ENCODE data around the gene GORAB.

Gene GORAB

GRCh38 chr1:170545476-170545875 is 13.5 kb downstream of the GORAB start:
- DNase-seq, result peak; percentile 89
- Histone ChIP-seq H2BK12ac (ENCODE audit: low read length in 2 of 2) (no peak overlapping the region), H3K4me2 (ENCODE audit: low read length, poor library complexity, severe bottlenecking) (no peak overlapping the region), H2AK5ac (ENCODE audit: low read length, severe bottlenecking) (no peak overlapping the region), H3K79me1 (replicated peaks; ENCODE audit: low read length, poor library complexity, severe bottlenecking) (peaks cover 10% of the 10 kb centered on the region), H3K9me3 (ENCODE audit: control insufficient read depth, low read length) (peaks cover 5% of the 10 kb centered on the region), H3K27me3 (ENCODE audit: control insufficient read depth in 1 of 2, insufficient read depth in 1 of 2, low read length in 2 of 2) (no peaks in the 10 kb centered on the region), H3K14ac (ENCODE audit: low read length in 2 of 2) (no peak overlapping the region), H2BK5ac (ENCODE audit: low read depth, low read length, poor library complexity, severe bottlenecking) (no peak overlapping the region), H3K4ac (ENCODE audit: low read depth in 1 of 2, low read length in 2 of 2) (no peak overlapping the region), H3K4me3 (ENCODE audit: insufficient read depth in 1 of 2, low read depth in 1 of 2, low read length in 2 of 2) (no peak overlapping the region), H2BK120ac (ENCODE audit: low read depth, low read length) (no peak overlapping the region), H3K18ac (ENCODE audit: low read depth in 1 of 2, low read length in 2 of 2) (no peak overlapping the region), H2AFZ (ENCODE audit: low read depth, low read length) (no peak overlapping the region), H3K9ac (ENCODE audit: low read length) (peak overlapping the region; percentile 59), H3K23ac (ENCODE audit: low read length in 2 of 2) (no peak overlapping the region), H3K36me3 (ENCODE audit: control insufficient read depth in 1 of 2, insufficient read depth in 2 of 2, low read depth in 1 of 2, low read length in 2 of 2) (peaks cover 19 to 85% of the 10 kb centered on the region in 2 experiments), H4K8ac (ENCODE audit: low read length) (no peak overlapping the region), H3K27ac (ENCODE audit: low read length, poor library complexity, severe bottlenecking) (no peak overlapping the region), H4K91ac (ENCODE audit: low read length) (no peak overlapping the region), H2BK15ac (ENCODE audit: low read depth, poor library complexity, severe bottlenecking) (no peak overlapping the region), H3K4me1 (ENCODE audit: control insufficient read depth, insufficient read depth, low read depth, low read length) (no peaks in the 10 kb centered on the region)
- 0% methylated on average over 1 of the region's 1 CpG for WGBS

DNA sequence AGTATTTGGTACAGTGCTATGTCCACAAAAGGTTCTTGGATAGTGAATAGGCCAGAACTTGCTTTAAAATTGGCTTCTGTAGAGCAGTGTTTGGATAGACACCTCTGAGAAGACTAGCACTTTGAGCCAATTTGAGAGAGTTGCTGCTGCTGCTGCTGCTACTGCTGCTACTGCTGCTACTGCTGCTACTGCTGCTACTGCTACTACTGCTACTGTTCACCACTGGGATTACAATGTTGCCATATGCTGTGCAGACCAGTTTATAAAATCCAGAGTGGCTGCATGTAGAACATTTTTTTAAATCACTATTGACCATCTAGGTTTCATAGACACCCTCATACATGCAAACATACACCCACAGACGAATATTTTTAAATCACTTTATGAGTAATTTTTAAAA is 15.3 kb downstream of the GORAB start:
- H3K18ac ChIP-seq (ENCODE audit: low read depth in 1 of 2, low read length in 2 of 2), result no peak overlapping the region
- H2BK15ac ChIP-seq (ENCODE audit: low read depth, poor library complexity, severe bottlenecking), result no peak overlapping the region
- no peak overlapping the region for H3K9ac ChIP-seq (ENCODE audit: low read length)
- H2BK120ac ChIP-seq (ENCODE audit: low read depth, low read length), result no peak overlapping the region
- no peak overlapping the region for H3K14ac ChIP-seq (ENCODE audit: low read length in 2 of 2)
- no peak overlapping the region for H2AK5ac ChIP-seq (ENCODE audit: low read length, severe bottlenecking)
- no peak overlapping the region for H3K4ac ChIP-seq (ENCODE audit: low read depth in 1 of 2, low read length in 2 of 2)
- no peak overlapping the region for H4K8ac ChIP-seq (ENCODE audit: low read length)
- no peak overlapping the region for H4K91ac ChIP-seq (ENCODE audit: low read length)
- DNase-seq, result no peak
- no peak overlapping the region for H3K23ac ChIP-seq (ENCODE audit: low read length in 2 of 2)
- H3K36me3 ChIP-seq (ENCODE audit: control insufficient read depth in 1 of 2, insufficient read depth in 2 of 2, low read depth in 1 of 2, low read length in 2 of 2), result peaks cover 19 to 86% of the 10 kb centered on the region in 2 experiments
- no CpG with 5 or more reads among the region's 1 CpG for WGBS
- no peaks in the 10 kb centered on the region for H3K27me3 ChIP-seq (ENCODE audit: control insufficient read depth in 1 of 2, insufficient read depth in 1 of 2, low read length in 2 of 2)
- no peak overlapping the region for H3K27ac ChIP-seq (ENCODE audit: low read length, poor library complexity, severe bottlenecking)
- H3K79me1 ChIP-seq (replicated peaks; ENCODE audit: low read length, poor library complexity, severe bottlenecking), result peaks cover 7% of the 10 kb centered on the region
- H2BK5ac ChIP-seq (ENCODE audit: low read depth, low read length, poor library complexity, severe bottlenecking), result no peak overlapping the region
- H3K4me3 ChIP-seq (ENCODE audit: insufficient read depth in 1 of 2, low read depth in 1 of 2, low read length in 2 of 2), result no peak overlapping the region
- H2AFZ ChIP-seq (ENCODE audit: low read depth, low read length), result no peak overlapping the region
- H3K9me3 ChIP-seq (ENCODE audit: control insufficient read depth, low read length), result peaks cover 11% of the 10 kb centered on the region
- H3K4me2 ChIP-seq (ENCODE audit: low read length, poor library complexity, severe bottlenecking), result no peak overlapping the region
- no peaks in the 10 kb centered on the region for H3K4me1 ChIP-seq (ENCODE audit: control insufficient read depth, insufficient read depth, low read depth, low read length)
- no peak overlapping the region for H2BK12ac ChIP-seq (ENCODE audit: low read length in 2 of 2)

DNA sequence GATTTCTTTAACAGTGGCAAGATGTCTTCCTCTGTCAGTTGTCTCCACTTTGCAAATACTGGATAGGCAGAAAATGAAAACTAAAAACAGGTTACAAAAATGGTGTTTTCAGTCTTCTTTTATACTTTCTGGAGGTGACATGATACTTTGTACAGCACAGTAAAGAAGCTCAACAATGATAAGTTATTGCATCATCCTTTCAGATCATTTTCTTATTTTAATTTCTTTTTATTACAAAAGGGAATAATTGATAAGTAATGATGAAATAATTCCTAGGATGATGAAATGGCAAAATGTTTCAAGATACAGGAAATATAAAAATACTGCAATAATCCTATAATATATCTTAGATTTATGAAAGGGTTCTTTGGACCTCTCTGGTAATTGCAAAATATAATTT is 16.5 kb downstream of the GORAB start:
- H3K79me1 ChIP-seq (replicated peaks; ENCODE audit: low read length, poor library complexity, severe bottlenecking), result peaks cover 7% of the 10 kb centered on the region
- H2AK5ac ChIP-seq (ENCODE audit: low read length, severe bottlenecking), result no peak overlapping the region
- no peak overlapping the region for H3K4ac ChIP-seq (ENCODE audit: low read depth in 1 of 2, low read length in 2 of 2)
- H3K4me1 ChIP-seq (ENCODE audit: control insufficient read depth, insufficient read depth, low read depth, low read length), result no peaks in the 10 kb centered on the region
- H2BK120ac ChIP-seq (ENCODE audit: low read depth, low read length), result no peak overlapping the region
- no peak for DNase-seq
- no peak overlapping the region for H3K23ac ChIP-seq (ENCODE audit: low read length in 2 of 2)
- H3K9me3 ChIP-seq (ENCODE audit: control insufficient read depth, low read length), result peaks cover 12% of the 10 kb centered on the region
- no peak overlapping the region for H3K14ac ChIP-seq (ENCODE audit: low read length in 2 of 2)
- no peaks in the 10 kb centered on the region for H3K27me3 ChIP-seq (ENCODE audit: control insufficient read depth in 1 of 2, insufficient read depth in 1 of 2, low read length in 2 of 2)
- no peak overlapping the region for H3K4me3 ChIP-seq (ENCODE audit: insufficient read depth in 1 of 2, low read depth in 1 of 2, low read length in 2 of 2)
- H4K8ac ChIP-seq (ENCODE audit: low read length), result no peak overlapping the region
- no peak overlapping the region for H2BK5ac ChIP-seq (ENCODE audit: low read depth, low read length, poor library complexity, severe bottlenecking)
- H3K9ac ChIP-seq (ENCODE audit: low read length), result no peak overlapping the region
- H3K27ac ChIP-seq (ENCODE audit: low read length, poor library complexity, severe bottlenecking), result no peak overlapping the region
- no peak overlapping the region for H3K18ac ChIP-seq (ENCODE audit: low read depth in 1 of 2, low read length in 2 of 2)
- H4K91ac ChIP-seq (ENCODE audit: low read length), result no peak overlapping the region
- H3K36me3 ChIP-seq (ENCODE audit: control insufficient read depth in 1 of 2, insufficient read depth in 2 of 2, low read depth in 1 of 2, low read length in 2 of 2), result peaks cover 19 to 85% of the 10 kb centered on the region in 2 experiments
- no peak overlapping the region for H2BK15ac ChIP-seq (ENCODE audit: low read depth, poor library complexity, severe bottlenecking)
- no peak overlapping the region for H3K4me2 ChIP-seq (ENCODE audit: low read length, poor library complexity, severe bottlenecking)
- H2BK12ac ChIP-seq (ENCODE audit: low read length in 2 of 2), result no peak overlapping the region
- no peak overlapping the region for H2AFZ ChIP-seq (ENCODE audit: low read depth, low read length)

GRCh38 chr1:170555370-170555769 is 23.4 kb downstream of the GORAB start:
- H3K4me3 ChIP-seq (ENCODE audit: insufficient read depth in 1 of 2, low read depth in 1 of 2, low read length in 2 of 2), result no peak overlapping the region
- no peak overlapping the region for H3K9ac ChIP-seq (ENCODE audit: low read length)
- no peak overlapping the region for H2BK12ac ChIP-seq (ENCODE audit: low read length in 2 of 2)
- peaks cover 38% of the 10 kb centered on the region for H3K9me3 ChIP-seq (ENCODE audit: control insufficient read depth, low read length)
- H3K27ac ChIP-seq (ENCODE audit: low read length, poor library complexity, severe bottlenecking), result no peak overlapping the region
- WGBS, result no CpG with 5 or more reads among the region's 1 CpG
- no peak overlapping the region for H2BK5ac ChIP-seq (ENCODE audit: low read depth, low read length, poor library complexity, severe bottlenecking)
- H4K91ac ChIP-seq (ENCODE audit: low read length), result no peak overlapping the region
- H2AK5ac ChIP-seq (ENCODE audit: low read length, severe bottlenecking), result no peak overlapping the region
- H3K14ac ChIP-seq (ENCODE audit: low read length in 2 of 2), result no peak overlapping the region
- no peak overlapping the region for H2AFZ ChIP-seq (ENCODE audit: low read depth, low read length)
- H3K18ac ChIP-seq (ENCODE audit: low read depth in 1 of 2, low read length in 2 of 2), result no peak overlapping the region
- no peak for DNase-seq
- no peak overlapping the region for H3K23ac ChIP-seq (ENCODE audit: low read length in 2 of 2)
- no peaks in the 10 kb centered on the region for H3K4me1 ChIP-seq (ENCODE audit: control insufficient read depth, insufficient read depth, low read depth, low read length)
- no peak overlapping the region for H3K4ac ChIP-seq (ENCODE audit: low read depth in 1 of 2, low read length in 2 of 2)
- H2BK15ac ChIP-seq (ENCODE audit: low read depth, poor library complexity, severe bottlenecking), result no peak overlapping the region
- H3K27me3 ChIP-seq (ENCODE audit: control insufficient read depth in 1 of 2, insufficient read depth in 1 of 2, low read length in 2 of 2), result no peaks in the 10 kb centered on the region
- no peak overlapping the region for H4K8ac ChIP-seq (ENCODE audit: low read length)
- no peak overlapping the region for H3K4me2 ChIP-seq (ENCODE audit: low read length, poor library complexity, severe bottlenecking)
- H3K79me1 ChIP-seq (replicated peaks; ENCODE audit: low read length, poor library complexity, severe bottlenecking), result peaks cover 2% of the 10 kb centered on the region
- H3K36me3 ChIP-seq (ENCODE audit: control insufficient read depth in 1 of 2, insufficient read depth in 2 of 2, low read depth in 1 of 2, low read length in 2 of 2), result peaks cover 8 to 45% of the 10 kb centered on the region in 2 experiments
- H2BK120ac ChIP-seq (ENCODE audit: low read depth, low read length), result no peak overlapping the region
